PC-9 (cell line): ENCODE measurements around the gene RXFP1.

Experiments
- EZH2 ChIP-seq: fragments of 200-600 bp; sonication (generic); IDR thresholded peaks from 2 replicates; pipeline ENCODE4 v1.8.0; 2017; ENCODE audit warnings: antibody characterized with exemption, low read depth
- TF ChIP-seq, protein P1 (sequence below): fragments of 200-600 bp; sonication (generic); conservative IDR thresholded peaks from 2 replicates; pipeline ENCODE4 v1.6.1; 2017; ENCODE audit warnings: mixed run types, antibody characterized with exemption, mild to moderate bottlenecking, moderate library complexity

DNA sequence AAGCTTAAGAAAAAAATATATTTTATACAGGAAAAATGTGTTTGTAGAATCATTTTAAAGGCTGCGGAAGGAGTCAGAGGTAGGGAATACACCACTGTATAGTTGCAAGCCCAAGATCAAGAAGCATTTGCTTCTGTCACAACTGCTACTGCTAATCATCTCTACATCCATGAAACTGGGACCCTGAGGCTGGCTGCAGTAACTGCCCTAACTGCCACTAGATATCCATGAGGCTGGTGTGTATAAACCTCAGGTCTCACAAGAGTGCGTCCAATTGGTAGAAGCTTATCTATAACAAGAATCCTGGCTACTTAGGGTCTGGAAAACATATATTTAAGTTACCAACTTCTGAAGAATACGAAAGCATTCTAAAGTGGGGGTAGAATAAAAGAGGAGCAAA is 69.1 kb downstream of the RXFP1 start:
- TF ChIP-seq, protein P1, sequence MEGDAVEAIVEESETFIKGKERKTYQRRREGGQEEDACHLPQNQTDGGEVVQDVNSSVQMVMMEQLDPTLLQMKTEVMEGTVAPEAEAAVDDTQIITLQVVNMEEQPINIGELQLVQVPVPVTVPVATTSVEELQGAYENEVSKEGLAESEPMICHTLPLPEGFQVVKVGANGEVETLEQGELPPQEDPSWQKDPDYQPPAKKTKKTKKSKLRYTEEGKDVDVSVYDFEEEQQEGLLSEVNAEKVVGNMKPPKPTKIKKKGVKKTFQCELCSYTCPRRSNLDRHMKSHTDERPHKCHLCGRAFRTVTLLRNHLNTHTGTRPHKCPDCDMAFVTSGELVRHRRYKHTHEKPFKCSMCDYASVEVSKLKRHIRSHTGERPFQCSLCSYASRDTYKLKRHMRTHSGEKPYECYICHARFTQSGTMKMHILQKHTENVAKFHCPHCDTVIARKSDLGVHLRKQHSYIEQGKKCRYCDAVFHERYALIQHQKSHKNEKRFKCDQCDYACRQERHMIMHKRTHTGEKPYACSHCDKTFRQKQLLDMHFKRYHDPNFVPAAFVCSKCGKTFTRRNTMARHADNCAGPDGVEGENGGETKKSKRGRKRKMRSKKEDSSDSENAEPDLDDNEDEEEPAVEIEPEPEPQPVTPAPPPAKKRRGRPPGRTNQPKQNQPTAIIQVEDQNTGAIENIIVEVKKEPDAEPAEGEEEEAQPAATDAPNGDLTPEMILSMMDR = no peak
- TF ChIP-seq EZH2 = no peak
